Epithelial cell of esophagus (primary cell): ENCODE results near the gene MBOAT7.
A peak's percentile ranks its signal among the peaks of the same experiment; 100 is the strongest.
"Not testable (repeated sequence)": the region's sequence is repeated elsewhere in the genome, so short reads cannot be mapped to it uniquely, and the experiment has no call there.

ENCODE experiments used
- DNase-seq: peaks from one replicate; pipeline ENCODE4 v3.0.0; 2010; ENCODE audit warnings: low read depth
- H3K4me3 ChIP-seq: 2 replicates; pipeline ENCODE4 v1.5.1; 2011; ENCODE audit warnings: mild to moderate bottlenecking, low read length, control low read depth
- CTCF ChIP-seq: IDR thresholded peaks from 2 replicates; pipeline ENCODE4 v1.5.1; 2011; ENCODE audit warnings: low read depth, mild to moderate bottlenecking, low read length, control low read depth, inconsistent platforms; ENCODE audit not compliant: insufficient read depth; ENCODE audit errors: missing control alignments

The MBOAT7 gene

GRCh38 chr19:54189145-54189734 lies at the start of gene MBOAT7:
Gene MBOAT7 (minus strand): TSS chr19:54189580. CDS start chr19:54188508, 1,072 bp downstream.
- H3K4me3 ChIP-seq = peak within 1 kb of the TSS; percentile 76
- DNase-seq = no peak
- no peak for TF ChIP-seq CTCF

- no peak for TF ChIP-seq CTCF
- no peak overlapping the region for H3K4me3 ChIP-seq
- DNase-seq = no peak
Observed at GRCh38 chr19:54233941-54234340, 44.6 kb upstream of the MBOAT7 start.

GRCh38 chr19:54231077-54231931 lies 41.9 kb upstream of the MBOAT7 start:
- peak; percentile 74 for DNase-seq
- TF ChIP-seq CTCF = peak; percentile 85
- no peak overlapping the region for H3K4me3 ChIP-seq

GRCh38 chr19:54230031-54230430 lies 40.7 kb upstream of the MBOAT7 start:
- TF ChIP-seq CTCF = no peak
- no peak for DNase-seq
- H3K4me3 ChIP-seq = no peak overlapping the region

- no peak for TF ChIP-seq CTCF
- no peak for DNase-seq
Observed at GRCh38 chr19:54229146-54229545, 39.8 kb upstream of the MBOAT7 start.

GRCh38 chr19:54224619-54225018 lies 35.2 kb upstream of the MBOAT7 start:
- H3K4me3 ChIP-seq, DNase-seq: not testable (repeated sequence)

More at GRCh38 chr19:54229146-54229545, 39.8 kb upstream of the MBOAT7 start:
- no peak overlapping the region for H3K4me3 ChIP-seq

- not testable (repeated sequence) for DNase-seq, H3K4me3 ChIP-seq
Observed at GRCh38 chr19:54223937-54224281, 34.5 kb upstream of the MBOAT7 start.

GRCh38 chr19:54223277-54223936 lies 34.0 kb upstream of the MBOAT7 start:
- DNase-seq, H3K4me3 ChIP-seq: not testable (repeated sequence)

GRCh38 chr19:54222474-54223276 lies 33.3 kb upstream of the MBOAT7 start, which contains the start of gene LILRB3:
Gene LILRB3 (minus strand): TSS chr19:54223007. CDS start chr19:54222976, 31 bp downstream.
- not testable (repeated sequence) for DNase-seq, H3K4me3 ChIP-seq

- DNase-seq, H3K4me3 ChIP-seq: not testable (repeated sequence)
Observed at GRCh38 chr19:54221947-54222346, 32.6 kb upstream of the MBOAT7 start.

- H3K4me3 ChIP-seq, DNase-seq: not testable (repeated sequence)
Observed at GRCh38 chr19:54219702-54220101, 30.3 kb upstream of the MBOAT7 start.
